SH-SY5Y (cell line): Measurements from ENCODE around the gene ENPP1.

Experiments used
- GATA2 ChIP-seq: IDR thresholded peaks from 2 replicates; pipeline ENCODE4 v1.6.1; 2011; ENCODE audit warnings: mild to moderate bottlenecking, low read depth, low read length
- GATA3 ChIP-seq: IDR thresholded peaks from 2 replicates; pipeline ENCODE4 v1.6.1; 2011; ENCODE audit warnings: low read depth, mild to moderate bottlenecking, low read length, moderate library complexity

The ENPP1 gene

DNA sequence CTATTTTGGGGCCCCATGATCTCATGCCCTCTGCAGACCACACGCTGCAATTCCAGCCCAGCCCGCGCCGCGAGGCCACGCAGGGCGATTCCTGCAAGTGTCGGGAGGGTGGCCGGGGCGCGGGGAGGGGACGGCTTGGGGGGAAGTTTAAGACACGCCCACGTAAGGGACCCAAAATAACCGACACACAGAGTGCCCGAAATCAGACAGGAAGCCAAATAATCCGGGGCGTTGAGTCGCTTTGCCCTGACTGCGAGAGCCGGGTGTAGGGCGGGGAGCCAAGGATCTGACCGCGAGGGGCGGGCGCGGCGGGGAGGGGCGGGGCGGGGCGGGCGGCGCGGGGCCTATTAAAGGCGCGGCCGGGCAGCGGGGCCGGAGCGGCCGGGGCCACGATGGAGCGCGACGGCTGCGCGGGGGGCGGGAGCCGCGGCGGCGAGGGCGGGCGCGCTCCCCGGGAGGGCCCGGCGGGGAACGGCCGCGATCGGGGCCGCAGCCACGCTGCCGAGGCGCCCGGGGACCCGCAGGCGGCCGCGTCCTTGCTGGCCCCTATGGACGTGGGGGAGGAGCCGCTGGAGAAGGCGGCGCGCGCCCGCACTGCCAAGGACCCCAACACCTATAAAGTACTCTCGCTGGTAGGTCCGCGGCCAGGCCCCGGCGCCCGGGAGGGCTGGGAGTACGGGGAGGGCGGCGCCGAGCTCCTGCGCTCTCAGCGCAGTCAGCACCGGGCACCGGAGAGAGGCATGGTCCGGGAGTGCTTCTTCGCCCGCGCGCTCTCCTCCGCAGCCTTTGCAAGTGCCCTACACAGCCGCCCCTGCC, at the start of gene ENPP1:
TSS of gene ENPP1 (plus strand) at position 377 of the 816 bp plus-strand sequence. CDS start at position 393, 16 bp downstream.
- TF ChIP-seq GATA3 (no peak), GATA2 (no peak)

GRCh38 chr6:131758920-131759319, 48.9 kb upstream of the ENPP1 start:
- TF ChIP-seq GATA2 (no peak), GATA3 (no peak)

GRCh38 chr6:131761060-131761761, 46.6 kb upstream of the ENPP1 start:
- no peak for TF ChIP-seq GATA2
- TF ChIP-seq GATA3: no peak

DNA sequence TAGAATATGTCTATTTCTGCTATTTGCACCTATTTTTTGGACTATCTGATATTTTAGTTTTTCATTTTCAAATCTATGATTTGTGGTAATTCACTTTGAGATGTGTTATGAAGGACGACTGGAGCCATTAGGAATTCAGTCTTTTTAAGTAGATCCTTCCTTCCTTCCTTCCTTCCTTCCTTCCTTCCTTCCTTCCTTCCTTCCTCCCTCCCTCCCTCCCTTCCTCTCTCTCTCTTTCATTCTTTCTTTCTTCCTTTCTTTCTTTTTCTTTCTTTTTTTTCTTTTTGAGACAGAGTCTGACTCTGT, 46.1 kb upstream of the ENPP1 start:
- TF ChIP-seq GATA3 (no peak), GATA2 (no peak)

DNA sequence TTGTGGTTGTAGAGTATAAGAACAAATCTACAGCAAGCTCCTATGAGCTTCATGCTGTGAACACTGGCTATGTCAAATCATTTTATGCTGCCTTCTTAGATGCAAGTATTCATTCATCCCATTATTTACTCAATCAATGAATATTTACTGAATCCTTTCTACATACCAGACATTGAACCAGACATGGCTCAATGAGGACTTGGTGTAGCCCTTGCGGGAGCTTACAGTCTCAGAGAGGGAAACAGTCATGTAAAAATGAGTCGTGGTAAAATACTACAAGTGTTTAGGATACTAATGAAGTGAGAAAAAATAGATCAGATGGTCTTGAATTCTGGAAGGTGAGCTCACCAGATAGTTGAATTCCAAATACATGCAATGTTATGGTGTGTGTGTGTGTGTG, 44.8 kb upstream of the ENPP1 start:
- no peak for TF ChIP-seq GATA2
- no peak for TF ChIP-seq GATA3

GRCh38 chr6:131763749-131764148, 44.1 kb upstream of the ENPP1 start:
- TF ChIP-seq GATA2: no peak
- TF ChIP-seq GATA3: no peak

DNA sequence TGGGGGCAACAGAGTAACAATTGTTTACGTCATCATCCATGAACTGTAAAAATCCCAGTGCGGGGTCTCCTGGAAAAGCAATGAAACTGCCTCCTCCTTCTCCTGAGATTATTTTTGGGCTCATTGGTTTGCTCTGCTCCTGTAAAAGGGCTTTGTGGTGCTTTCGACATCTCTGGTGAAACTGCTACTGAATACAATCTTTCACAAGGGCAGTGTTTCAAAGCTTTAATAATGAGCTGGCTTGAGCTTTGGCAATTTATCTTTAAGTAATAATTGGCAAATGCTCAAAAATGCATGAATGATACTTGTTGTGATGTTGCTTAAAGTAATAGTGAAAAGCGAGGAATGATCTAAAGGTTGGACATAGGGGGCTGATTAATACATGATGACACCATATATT, 43.5 kb upstream of the ENPP1 start:
- TF ChIP-seq GATA3: no peak
- no peak for TF ChIP-seq GATA2

- no peak for TF ChIP-seq GATA2
- TF ChIP-seq GATA3: no peak
Observed at GRCh38 chr6:131765081-131765803, 42.6 kb upstream of the ENPP1 start.

- no peak for TF ChIP-seq GATA3
- no peak for TF ChIP-seq GATA2
Observed at GRCh38 chr6:131765804-131766135, 42.0 kb upstream of the ENPP1 start.

DNA sequence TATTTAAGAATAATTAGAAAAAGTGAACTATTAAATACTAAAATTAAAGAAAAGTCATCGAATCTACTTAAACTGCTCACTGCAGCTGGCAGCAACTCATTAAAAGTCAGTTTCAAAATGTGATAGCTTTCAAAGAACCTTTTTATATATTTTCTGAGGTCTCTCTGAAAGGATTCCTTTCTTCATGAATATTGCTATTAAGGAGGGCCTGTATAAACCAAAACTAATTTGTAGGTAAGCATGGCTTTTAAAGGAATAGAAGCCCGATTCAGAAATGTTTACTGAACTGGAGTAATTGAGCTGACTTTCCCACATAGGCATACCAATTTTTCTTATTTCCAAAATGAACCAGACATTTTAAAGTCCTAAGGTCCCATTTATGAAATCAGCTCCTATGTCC, 41.2 kb upstream of the ENPP1 start:
- TF ChIP-seq GATA3 (no peak), GATA2 (no peak)

- no peak for TF ChIP-seq GATA2
- no peak for TF ChIP-seq GATA3
Observed at GRCh38 chr6:131768964-131769363, 38.9 kb upstream of the ENPP1 start.

GRCh38 chr6:131769385-131770141, 38.3 kb upstream of the ENPP1 start:
- TF ChIP-seq GATA3 (no peak), GATA2 (no peak)

DNA sequence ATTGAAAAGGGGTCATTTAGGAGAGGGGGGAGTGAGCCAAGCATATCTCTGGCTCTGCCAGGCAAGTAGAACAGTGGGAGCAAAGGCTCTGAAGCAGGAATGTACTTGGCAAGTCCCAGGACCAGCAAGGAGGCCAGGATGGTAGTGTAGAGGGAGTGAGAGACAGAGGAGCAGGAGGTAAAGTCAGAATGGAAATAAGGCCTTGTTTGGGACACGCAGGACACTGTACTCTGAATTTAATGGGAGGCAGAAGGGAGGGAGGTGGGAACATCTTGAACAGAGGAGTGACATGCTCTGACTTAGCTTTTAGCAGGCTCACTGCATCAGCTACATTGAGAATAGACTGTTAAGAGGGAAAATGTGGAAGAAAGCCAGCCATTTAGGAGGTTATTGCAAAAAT, 37.0 kb upstream of the ENPP1 start:
- TF ChIP-seq GATA2: no peak
- no peak for TF ChIP-seq GATA3

DNA sequence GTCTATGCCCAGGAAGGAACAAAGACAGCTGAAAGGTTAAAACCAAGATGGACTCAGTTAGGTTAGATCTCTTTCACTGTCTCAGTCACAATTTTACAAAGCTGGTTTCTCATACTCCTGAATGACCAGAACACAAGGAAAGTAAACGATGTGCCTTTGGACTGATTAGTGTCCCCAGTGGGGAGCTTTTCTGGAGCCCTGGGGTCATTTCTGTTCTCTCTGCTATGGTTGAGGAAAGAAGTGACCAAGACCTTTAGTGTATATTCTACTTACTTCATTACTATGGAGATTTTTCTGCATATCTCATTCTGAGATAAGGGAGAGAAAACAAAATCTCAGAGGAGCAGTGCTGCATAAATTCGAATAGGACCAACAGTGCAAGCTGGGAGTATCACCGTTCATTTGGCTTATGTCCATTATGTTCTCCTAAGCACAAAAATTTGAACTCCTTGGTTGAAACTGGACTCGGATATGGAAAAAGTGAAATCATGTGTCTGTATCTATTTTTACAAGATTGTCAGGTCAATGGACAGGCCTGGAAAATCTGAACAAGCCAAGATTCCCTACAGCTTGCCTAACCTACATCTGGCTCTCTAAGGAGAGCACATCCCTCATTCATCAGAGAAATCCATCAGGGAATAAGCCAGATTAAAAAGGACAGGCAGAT, 34.4 kb upstream of the ENPP1 start:
- TF ChIP-seq GATA3 (no peak), GATA2 (no peak)

DNA sequence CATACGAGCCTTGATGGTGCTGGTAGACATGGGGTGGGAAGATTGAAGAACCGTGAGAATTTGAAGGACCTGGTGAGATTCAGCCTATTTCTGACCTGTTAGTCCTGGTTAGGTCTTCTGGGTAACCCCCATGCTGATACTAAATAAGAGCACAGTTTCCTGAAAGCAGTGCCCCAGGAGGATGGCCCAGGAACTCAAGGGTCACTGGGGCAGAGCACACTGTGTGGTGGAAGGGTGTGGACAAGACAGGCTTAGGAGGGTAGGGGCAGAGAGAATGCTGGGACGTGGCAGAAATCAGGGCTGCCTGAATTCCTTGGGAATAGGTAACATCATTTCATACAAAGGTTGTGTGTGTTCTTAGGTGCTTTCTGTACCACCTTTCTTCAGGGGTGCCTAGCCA, 31.9 kb upstream of the ENPP1 start:
- TF ChIP-seq GATA2 (no peak), GATA3 (no peak)

GRCh38 chr6:131776985-131777384, 30.8 kb upstream of the ENPP1 start:
- TF ChIP-seq GATA2 (no peak), GATA3 (no peak)
